Measurements from ENCODE around the gene PDLIM7.

PDLIM7 gene

GRCh38 chr5:177504086-177505056, 7.0 kb upstream of the PDLIM7 start:
- no peak for DNase-seq

GRCh38 chr5:177503351-177504085, 6.1 kb upstream of the PDLIM7 start:
- no peak for DNase-seq

- no peak for DNase-seq
Measured at GRCh38 chr5:177502886-177503285, 5.5 kb upstream of the PDLIM7 start.

GRCh38 chr5:177501874-177502678, 4.7 kb upstream of the PDLIM7 start:
- DNase-seq, result no peak

- peak; percentile 95 for DNase-seq
Measured at GRCh38 chr5:177500685-177501522, 3.5 kb upstream of the PDLIM7 start.

GRCh38 chr5:177499842-177500241, 2.4 kb upstream of the PDLIM7 start:
- DNase-seq, result no peak

- no peak for DNase-seq
Measured at GRCh38 chr5:177498013-177498787, 796 bp upstream of the PDLIM7 start.

- no peak for DNase-seq
Measured at GRCh38 chr5:177496727-177497291, 595 bp downstream of the PDLIM7 start.

- DNase-seq, result no peak
Measured at GRCh38 chr5:177496070-177496726, 1.2 kb downstream of the PDLIM7 start.

GRCh38 chr5:177495243-177496060, 2.0 kb downstream of the PDLIM7 start:
- no peak for DNase-seq

GRCh38 chr5:177494346-177495195, 2.8 kb downstream of the PDLIM7 start:
- no peak for DNase-seq

- no peak for DNase-seq
Measured at GRCh38 chr5:177493795-177494345, 3.5 kb downstream of the PDLIM7 start.

- no peak for DNase-seq
Measured at GRCh38 chr5:177492841-177493240, 4.6 kb downstream of the PDLIM7 start.

GRCh38 chr5:177491983-177492746, 5.2 kb downstream of the PDLIM7 start:
- no peak for DNase-seq

GRCh38 chr5:177491429-177491945, 5.9 kb downstream of the PDLIM7 start:
- peak; percentile 72 for DNase-seq

- DNase-seq, result no peak
Measured at GRCh38 chr5:177490992-177491391, 6.4 kb downstream of the PDLIM7 start.

Data from activated effector memory CD4-positive, alpha-beta T cell treated with anti-CD3 and anti-CD28 coated beads, Interleukin-2, amount 50 U/mL, for 16 hours (primary cell).